Breast epithelium (tissue), 3 donors: ENCODE data around the gene ALK.

ENCODE experiments used
- CTCF ChIP-seq, 3 donors: fragments of 450-650 bp; IDR thresholded peaks; one replicate each; pipeline ENCODE4 v1.5.1; 2016 to 2017; ENCODE audit warnings: antibody characterized with exemption in 3 of 3, mild to moderate bottlenecking in 3 of 3, moderate library complexity in 3 of 3
- POLR2AphosphoS5 ChIP-seq, 3 donors: sonication (generic); formaldehyde crosslinking; IDR thresholded peaks; one replicate each; pipeline ENCODE4 v1.6.1; 2017; ENCODE audit warnings: antibody characterized with exemption in 3 of 3

- TF ChIP-seq CTCF (IDR thresholded peaks at IDR 0.05) (no peak), POLR2AphosphoS5 (IDR thresholded peaks at IDR 0.05) (no peak)
These were observed 31.6 kb upstream of the ALK start for GRCh38 chr2:29952973-29953372.
